ENCODE measurements around the gene PDXK. TPM values are rescaled to one million over a fixed set of nuclear protein-coding genes. Genes with fewer than 3 reads are reported as not detected.

PDXK gene
- total RNA-seq, 1 donor from 2014 or later = 54.0 TPM

GRCh38 chr21:43802713-43803313 lies 83.9 kb downstream of the PDXK start:
- H3K27me3 ChIP-seq = no peaks in the 10 kb centered on the region
- H3K4me3 ChIP-seq = no peak overlapping the region
- H3K27ac ChIP-seq = no peak overlapping the region
- Mint-ChIP-seq H3K27me3 (ENCODE audit: insufficient read depth, low read depth) (peaks cover 2% of the 10 kb centered on the region), H3K9me3 (no peaks in the 10 kb centered on the region), H3K36me3 (peaks cover 20% of the 10 kb centered on the region), H3K27ac (no peak overlapping the region), H3K4me1 (no peaks in the 10 kb centered on the region), H3K4me3 (no peak overlapping the region)
- no peaks in the 10 kb centered on the region for H3K79me2 ChIP-seq (ENCODE audit: low read depth)
- H3K9ac ChIP-seq = no peak overlapping the region
- no peak overlapping the region for H2AFZ ChIP-seq (replicated peaks)
- TF ChIP-seq CTCF (IDR thresholded peaks at IDR 0.05) = no peak
- no peak for TF ChIP-seq EZH2 (IDR thresholded peaks at IDR 0.05)
- TF ChIP-seq EZH2phosphoT487 (IDR thresholded peaks at IDR 0.05) = no peak
- DNase-seq (ENCODE audit: low spot score) = no peak
- H3K4me2 ChIP-seq = no peak overlapping the region
- H3K9me3 ChIP-seq (ENCODE audit: low read depth) = no peaks in the 10 kb centered on the region
- H4K20me1 ChIP-seq (ENCODE audit: low read depth) = no peaks in the 10 kb centered on the region
- H3F3A ChIP-seq (ENCODE audit: low read depth) = no peaks in the 10 kb centered on the region
- no peaks in the 10 kb centered on the region for H3K36me3 ChIP-seq
- H3K4me1 ChIP-seq = no peaks in the 10 kb centered on the region

GRCh38 chr21:43803558-43804300 lies 84.8 kb downstream of the PDXK start:
- Histone ChIP-seq H3K27ac (no peak overlapping the region), H3K79me2 (ENCODE audit: low read depth) (no peaks in the 10 kb centered on the region), H3K36me3 (no peaks in the 10 kb centered on the region), H3K27me3 (no peaks in the 10 kb centered on the region), H3K9me3 (ENCODE audit: low read depth) (no peaks in the 10 kb centered on the region), H2AFZ (replicated peaks) (no peak overlapping the region), H4K20me1 (ENCODE audit: low read depth) (no peaks in the 10 kb centered on the region), H3K4me3 (no peak overlapping the region), H3K4me2 (no peak overlapping the region), H3K4me1 (no peaks in the 10 kb centered on the region), H3F3A (ENCODE audit: low read depth) (no peaks in the 10 kb centered on the region), H3K9ac (no peak overlapping the region)
- TF ChIP-seq EZH2 (IDR thresholded peaks at IDR 0.05) (no peak), EZH2phosphoT487 (IDR thresholded peaks at IDR 0.05) (no peak), CTCF (IDR thresholded peaks at IDR 0.05) (no peak)
- Mint-ChIP-seq H3K4me3 (no peak overlapping the region), H3K36me3 (peaks cover 16% of the 10 kb centered on the region), H3K27me3 (ENCODE audit: insufficient read depth, low read depth) (peaks cover 2% of the 10 kb centered on the region), H3K27ac (no peak overlapping the region), H3K4me1 (no peaks in the 10 kb centered on the region), H3K9me3 (no peaks in the 10 kb centered on the region)
- DNase-seq (ENCODE audit: low spot score) = no peak

- Mint-ChIP-seq H3K27ac (no peak overlapping the region), H3K27me3 (ENCODE audit: insufficient read depth, low read depth) (peaks cover 10% of the 10 kb centered on the region), H3K36me3 (peaks cover 9% of the 10 kb centered on the region), H3K4me3 (no peak overlapping the region), H3K9me3 (no peaks in the 10 kb centered on the region), H3K4me1 (no peaks in the 10 kb centered on the region)
- no peak overlapping the region for H3K4me3 ChIP-seq
- H3K36me3 ChIP-seq = no peaks in the 10 kb centered on the region
- no peaks in the 10 kb centered on the region for H3K9me3 ChIP-seq (ENCODE audit: low read depth)
- H3K9ac ChIP-seq = no peak overlapping the region
- H3K4me2 ChIP-seq = no peak overlapping the region
- no peak overlapping the region for H3K27ac ChIP-seq
- H3K79me2 ChIP-seq (ENCODE audit: low read depth) = no peaks in the 10 kb centered on the region
- H4K20me1 ChIP-seq (ENCODE audit: low read depth) = no peaks in the 10 kb centered on the region
- TF ChIP-seq EZH2 (IDR thresholded peaks at IDR 0.05) (no peak), EZH2phosphoT487 (IDR thresholded peaks at IDR 0.05) (no peak), CTCF (IDR thresholded peaks at IDR 0.05) (no peak)
- no peaks in the 10 kb centered on the region for H3K27me3 ChIP-seq
- H3K4me1 ChIP-seq = no peaks in the 10 kb centered on the region
- no peaks in the 10 kb centered on the region for H3F3A ChIP-seq (ENCODE audit: low read depth)
- H2AFZ ChIP-seq (replicated peaks) = no peak overlapping the region
- DNase-seq (ENCODE audit: low spot score) = no peak
These were observed 86.4 kb downstream of the PDXK start for GRCh38 chr21:43805275-43805800.
